ENCODE results near the gene ADAM22. TPM values are rescaled to one million over a fixed set of nuclear protein-coding genes. Genes with fewer than 3 reads are reported as not detected.

The ADAM22 gene
- total RNA-seq, 1 donor from 2014 or later: 2.7 TPM

- intact Hi-C loops (cut with DNase I): no loop called here
- Histone ChIP-seq H3K27ac (no peak overlapping the region), H3K4me1 (no peaks in the 10 kb centered on the region), H3K9me3 (no peaks in the 10 kb centered on the region), H3K27me3 (ENCODE audit: low read depth) (no peaks in the 10 kb centered on the region), H3K36me3 (no peaks in the 10 kb centered on the region), H3K4me3 (no peak overlapping the region)
- DNase-seq: no peak
- TF ChIP-seq, protein P1, sequence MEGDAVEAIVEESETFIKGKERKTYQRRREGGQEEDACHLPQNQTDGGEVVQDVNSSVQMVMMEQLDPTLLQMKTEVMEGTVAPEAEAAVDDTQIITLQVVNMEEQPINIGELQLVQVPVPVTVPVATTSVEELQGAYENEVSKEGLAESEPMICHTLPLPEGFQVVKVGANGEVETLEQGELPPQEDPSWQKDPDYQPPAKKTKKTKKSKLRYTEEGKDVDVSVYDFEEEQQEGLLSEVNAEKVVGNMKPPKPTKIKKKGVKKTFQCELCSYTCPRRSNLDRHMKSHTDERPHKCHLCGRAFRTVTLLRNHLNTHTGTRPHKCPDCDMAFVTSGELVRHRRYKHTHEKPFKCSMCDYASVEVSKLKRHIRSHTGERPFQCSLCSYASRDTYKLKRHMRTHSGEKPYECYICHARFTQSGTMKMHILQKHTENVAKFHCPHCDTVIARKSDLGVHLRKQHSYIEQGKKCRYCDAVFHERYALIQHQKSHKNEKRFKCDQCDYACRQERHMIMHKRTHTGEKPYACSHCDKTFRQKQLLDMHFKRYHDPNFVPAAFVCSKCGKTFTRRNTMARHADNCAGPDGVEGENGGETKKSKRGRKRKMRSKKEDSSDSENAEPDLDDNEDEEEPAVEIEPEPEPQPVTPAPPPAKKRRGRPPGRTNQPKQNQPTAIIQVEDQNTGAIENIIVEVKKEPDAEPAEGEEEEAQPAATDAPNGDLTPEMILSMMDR (IDR thresholded peaks at IDR 0.05): no peak
- ATAC-seq: no peak
Observed at GRCh38 chr7:88116235-88116795, 182.3 kb downstream of the ADAM22 start.

GRCh38 chr7:88117325-88117724 lies 183.3 kb downstream of the ADAM22 start:
- no peaks in the 10 kb centered on the region for H3K9me3 ChIP-seq
- H3K4me3 ChIP-seq: no peak overlapping the region
- DNase-seq (no peak), ATAC-seq (no peak)
- TF ChIP-seq, protein P1 (IDR thresholded peaks at IDR 0.05): no peak
- H3K27ac ChIP-seq: no peak overlapping the region
- intact Hi-C loops (cut with DNase I): no loop called here
- no peaks in the 10 kb centered on the region for H3K36me3 ChIP-seq
- H3K27me3 ChIP-seq (ENCODE audit: low read depth): no peaks in the 10 kb centered on the region
- no peaks in the 10 kb centered on the region for H3K4me1 ChIP-seq

GRCh38 chr7:88121335-88121734 lies 187.3 kb downstream of the ADAM22 start:
- intact Hi-C loops (cut with DNase I): no loop called here
- ATAC-seq: no peak

DNA sequence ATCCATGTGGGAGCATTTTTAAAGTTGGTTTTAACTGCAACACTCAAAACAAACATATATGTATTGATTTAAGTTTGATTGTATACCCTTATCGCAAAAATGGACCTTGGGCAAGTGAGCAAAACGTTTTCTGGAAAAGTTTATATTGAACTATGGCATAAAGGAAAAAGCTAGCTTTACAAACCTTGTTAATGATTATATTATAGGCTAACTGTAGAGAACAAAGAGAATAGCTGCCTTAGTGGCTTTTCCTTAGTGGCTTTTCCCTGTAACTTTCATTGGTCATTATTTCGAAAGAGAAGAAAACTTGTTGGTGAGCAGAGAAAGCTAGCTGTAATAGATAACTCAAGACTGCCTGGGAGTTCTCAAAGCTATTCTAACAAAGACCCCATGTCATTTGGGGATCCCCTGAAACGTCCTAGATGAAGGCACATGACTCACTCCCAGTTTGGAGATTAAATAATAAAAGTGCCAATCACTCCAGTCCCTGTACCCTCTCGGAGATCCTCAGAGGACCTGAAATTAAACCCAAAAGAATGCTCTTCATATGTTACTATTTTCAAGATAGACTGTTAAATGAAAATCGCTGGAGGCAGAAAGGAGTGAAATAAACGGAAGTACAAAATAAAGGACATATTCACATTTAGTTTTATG lies 193.7 kb downstream of the ADAM22 start:
- no peak for ATAC-seq

More at GRCh38 chr7:88121335-88121734, 187.3 kb downstream of the ADAM22 start:
- TF ChIP-seq, protein P1 (IDR thresholded peaks at IDR 0.05): no peak
- Histone ChIP-seq H3K27ac (no peak overlapping the region), H3K4me3 (no peak overlapping the region), H3K4me1 (no peaks in the 10 kb centered on the region), H3K9me3 (no peaks in the 10 kb centered on the region), H3K27me3 (ENCODE audit: low read depth) (no peaks in the 10 kb centered on the region), H3K36me3 (no peaks in the 10 kb centered on the region)
- no peak for DNase-seq

GRCh38 chr7:88132725-88133124 lies 198.7 kb downstream of the ADAM22 start:
- DNase-seq (no peak), ATAC-seq (no peak)
- H3K4me1 ChIP-seq: no peaks in the 10 kb centered on the region
- intact Hi-C loops (cut with DNase I): no loop called here
- H3K27me3 ChIP-seq (ENCODE audit: low read depth): no peaks in the 10 kb centered on the region
- no peak overlapping the region for H3K27ac ChIP-seq
- H3K36me3 ChIP-seq: no peaks in the 10 kb centered on the region
- TF ChIP-seq, protein P1 (IDR thresholded peaks at IDR 0.05): no peak
- no peaks in the 10 kb centered on the region for H3K9me3 ChIP-seq
- no peak overlapping the region for H3K4me3 ChIP-seq

More for the DNA sequence above, 193.7 kb downstream of the ADAM22 start:
- Histone ChIP-seq H3K9me3 (no peaks in the 10 kb centered on the region), H3K4me3 (no peak overlapping the region), H3K36me3 (no peaks in the 10 kb centered on the region), H3K4me1 (no peaks in the 10 kb centered on the region), H3K27ac (no peak overlapping the region), H3K27me3 (ENCODE audit: low read depth) (no peaks in the 10 kb centered on the region)
- intact Hi-C loops (cut with DNase I): no loop called here
- DNase-seq: no peak
- TF ChIP-seq, protein P1 (IDR thresholded peaks at IDR 0.05): no peak

Measured in lower lobe of right lung (tissue), 2 donors.